Left lung (tissue), 10 donors: ENCODE data around the gene MCRIP2. TPM values are rescaled to one million over a fixed set of nuclear protein-coding genes. Genes with fewer than 3 reads are reported as not detected.

ENCODE experiments used
- ATAC-seq: fragments of 200-7000 bp; cut with Tn5 transposase; one replicate; pipeline ENCODE4 v1.9.1; 2020; ENCODE audit warnings: moderate library complexity
- DNase-seq, 4 donors: peaks; one replicate each; pipeline ENCODE4 v3.0.0-alpha.2; 2013 to 2020
- H3K27ac ChIP-seq, 2 donors: fragments of 200-600 bp; sonication (generic) in 1 of 2; one replicate each; pipeline versions ENCODE4 v1.5.0 to v1.8.0; 2020 to 2021
- H3K27me3 ChIP-seq, 2 donors: fragments of 200-600 bp; sonication (generic) in 1 of 2; one replicate each; pipeline versions ENCODE4 v1.5.0 to v1.8.0; 2020 to 2021
- H3K36me3 ChIP-seq, 2 donors: fragments of 200-600 bp; sonication (generic) in 1 of 2; one replicate each; pipeline versions ENCODE4 v1.5.0 to v1.8.0; 2020 to 2021
- H3K4me1 ChIP-seq, 2 donors: fragments of 200-600 bp; one replicate each; pipeline ENCODE4 v1.8.0; 2021
- H3K4me3 ChIP-seq, 2 donors: fragments of 200-600 bp; sonication (generic) in 1 of 2; one replicate each; pipeline versions ENCODE4 v1.5.0 to v1.8.0; 2020 to 2021; ENCODE audit warnings: mild to moderate bottlenecking in 1 of 2
- H3K9me3 ChIP-seq, 2 donors: fragments of 200-600 bp; sonication (generic) in 1 of 2; one replicate each; pipeline versions ENCODE4 v1.5.0 to v1.8.0; 2020 to 2021
- CTCF ChIP-seq, 2 donors: fragments of 200-600 bp; sonication (generic) in 1 of 2; IDR thresholded peaks; one replicate each; pipeline versions ENCODE4 v1.5.0 to v1.8.0; 2021; ENCODE audit warnings: antibody characterized with exemption in 2 of 2
- intact Hi-C, 2 donors: fragments of 100-400 bp; cut with DNase I; formaldehyde crosslinking; loops; one replicate each; pipeline versions ENCODE4 v1.11.2 to v1.14.2; 2022
- polyA plus RNA-seq, 6 donors: library from polyadenylated mRNA; unstranded; fragments of 120-200 nt; gene quantifications; one replicate each; pipeline ENCODE4 v1.2.1, GENCODE V29; 2013; ENCODE audit not compliant: insufficient read length in 6 of 6
- total RNA-seq, 2 donors: library from RNA; stranded (reverse); fragmentation: NEBNext Ultra II Directional; extraction: Animal tissue kit (Norgen Biotek cat#: 25700); gene quantifications; one replicate each; pipeline ENCODE4 v1.2.1, GENCODE V29; 2021
- donor health status: DM: no; HTN: yes; CAD: no.
- donor health status: DM: no; HTN: no; CAD: no.

The MCRIP2 gene
- total and polyA plus RNA-seq, 8 donors = 6.8 to 42.5 (median 12.1) TPM

DNA sequence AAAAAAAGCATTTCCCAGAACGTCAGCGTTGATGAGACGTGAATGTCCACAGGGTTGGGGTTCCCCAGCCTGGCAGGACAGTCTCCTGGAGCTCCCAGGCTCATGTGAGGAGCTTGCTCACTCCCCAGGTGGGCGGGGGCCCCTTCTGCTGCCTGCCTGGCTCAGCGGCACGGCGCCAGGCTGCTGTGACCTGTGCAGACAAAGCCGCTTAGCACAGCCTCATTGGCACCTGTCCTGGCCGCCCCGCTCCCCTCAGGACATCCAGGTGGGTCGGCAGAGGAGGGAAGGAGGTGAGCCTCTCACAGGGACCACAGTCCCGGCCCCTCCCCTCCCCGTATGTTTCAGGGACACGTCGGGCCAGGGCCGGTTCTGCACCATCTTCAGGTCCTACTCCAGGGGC, 23.8 kb upstream of the MCRIP2 start:
- H3K27ac ChIP-seq = peak overlapping the region; percentile 75 to 80
- no peaks in the 10 kb centered on the region for H3K9me3 ChIP-seq
- no peak for TF ChIP-seq CTCF (IDR thresholded peaks at IDR 0.05)
- ATAC-seq (peak; percentile 61), DNase-seq (peak in 2 of 4 donors; percentile 45 to 86)
- peaks cover 0 to 19% of the 10 kb centered on the region in 2 donors for H3K36me3 ChIP-seq
- intact Hi-C loops = no loop called here
- H3K27me3 ChIP-seq = no peaks in the 10 kb centered on the region
- peak overlapping the region in 1 of 2 donors; percentile 20 for H3K4me3 ChIP-seq
- peaks cover 0 to 13% of the 10 kb centered on the region in 2 donors for H3K4me1 ChIP-seq

DNA sequence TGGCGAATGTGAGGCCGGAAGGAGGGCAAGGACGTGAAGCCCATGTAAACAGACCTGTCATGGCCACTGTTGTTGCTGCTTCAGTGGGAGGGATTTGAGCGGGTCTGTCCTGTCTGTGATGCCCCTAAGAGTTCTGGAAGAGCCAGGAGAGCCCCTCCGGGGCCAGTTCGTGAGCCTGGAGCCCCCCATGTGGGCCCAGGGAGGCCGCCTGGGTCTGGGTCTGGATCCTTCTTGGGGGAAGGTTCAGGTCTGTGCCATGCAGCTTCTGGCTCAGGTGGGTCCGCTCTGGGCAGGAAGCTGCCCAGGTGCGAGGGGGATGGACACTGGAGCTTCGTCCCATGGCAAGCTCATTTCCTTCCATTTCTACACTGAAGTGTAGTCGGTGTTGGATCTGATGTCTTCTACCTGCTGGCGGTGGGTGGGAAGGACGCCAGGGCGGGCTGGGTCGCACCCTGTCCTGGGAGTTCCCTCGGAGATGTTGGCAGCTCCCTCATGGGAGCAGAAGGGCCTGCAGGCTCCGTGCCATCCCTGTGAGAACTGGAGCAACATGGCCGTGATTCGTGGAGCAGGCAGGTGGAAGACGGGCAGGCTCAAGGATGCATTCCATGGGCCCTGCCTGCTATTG, 22.0 kb upstream of the MCRIP2 start:
- H3K36me3 ChIP-seq = peaks cover 0 to 19% of the 10 kb centered on the region in 2 donors
- no peak overlapping the region for H3K4me3 ChIP-seq
- no peak overlapping the region for H3K27ac ChIP-seq
- peaks cover 0 to 13% of the 10 kb centered on the region in 2 donors for H3K4me1 ChIP-seq
- no peaks in the 10 kb centered on the region for H3K9me3 ChIP-seq
- intact Hi-C loops = no loop called here
- no peak for ATAC-seq
- DNase-seq = peak in 2 of 4 donors; percentile 52 to 62
- no peaks in the 10 kb centered on the region for H3K27me3 ChIP-seq
- TF ChIP-seq CTCF (IDR thresholded peaks at IDR 0.05) = no peak

- ATAC-seq (no peak), DNase-seq (peak in 1 of 4 donors; percentile 71)
- intact Hi-C loops = no loop called here
- H3K27ac ChIP-seq = no peak overlapping the region
- peaks cover 0 to 13% of the 10 kb centered on the region in 2 donors for H3K4me1 ChIP-seq
- H3K36me3 ChIP-seq = peaks cover 0 to 31% of the 10 kb centered on the region in 2 donors
- H3K9me3 ChIP-seq = no peaks in the 10 kb centered on the region
- no peak for TF ChIP-seq CTCF (IDR thresholded peaks at IDR 0.05)
- no peak overlapping the region for H3K4me3 ChIP-seq
- no peaks in the 10 kb centered on the region for H3K27me3 ChIP-seq
Observed at GRCh38 chr16:620700-621525, 20.7 kb upstream of the MCRIP2 start.

GRCh38 chr16:621526-622105, 20.0 kb upstream of the MCRIP2 start:
- no peaks in the 10 kb centered on the region for H3K27me3 ChIP-seq
- no peak overlapping the region for H3K4me3 ChIP-seq
- DNase-seq = peak in 1 of 4 donors; percentile 67
- intact Hi-C loops = no loop called here
- no peak for TF ChIP-seq CTCF (IDR thresholded peaks at IDR 0.05)
- no peaks in the 10 kb centered on the region for H3K9me3 ChIP-seq
- H3K4me1 ChIP-seq = peaks cover 0 to 13% of the 10 kb centered on the region in 2 donors
- no peak overlapping the region for H3K27ac ChIP-seq
- ATAC-seq = no peak
- H3K36me3 ChIP-seq = peaks cover 0 to 38% of the 10 kb centered on the region in 2 donors

DNA sequence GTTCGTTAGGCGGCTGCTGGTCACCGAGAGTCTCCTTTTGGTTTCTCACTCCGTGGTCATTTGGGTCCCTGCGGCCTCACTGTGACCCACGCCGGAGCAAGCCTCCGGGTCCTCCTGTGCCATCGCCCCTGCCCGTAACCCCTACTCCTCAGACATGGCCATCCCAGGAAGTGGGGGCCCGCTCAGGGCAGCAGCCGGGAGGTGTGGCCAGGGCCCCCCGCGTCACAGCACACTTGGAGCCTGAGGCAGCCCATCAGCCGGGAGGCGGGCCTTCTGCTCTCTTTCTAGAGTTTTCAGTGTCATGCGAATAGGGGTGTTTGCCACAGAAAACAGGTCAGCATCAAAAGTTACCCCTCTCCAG, 18.7 kb upstream of the MCRIP2 start:
- Histone ChIP-seq H3K4me3 (no peak overlapping the region), H3K4me1 (peaks cover 4 to 14% of the 10 kb centered on the region in 2 donors), H3K27ac (no peak overlapping the region), H3K9me3 (no peaks in the 10 kb centered on the region), H3K36me3 (peaks cover 0 to 48% of the 10 kb centered on the region in 2 donors), H3K27me3 (no peaks in the 10 kb centered on the region)
- intact Hi-C loops = no loop called here
- no peak for ATAC-seq
- no peak for TF ChIP-seq CTCF (IDR thresholded peaks at IDR 0.05)
- peak in 1 of 4 donors; percentile 63 for DNase-seq
